Endothelial cell of umbilical vein (primary cell): ENCODE results near the gene SLC18B1. TPM values are rescaled to one million over a fixed set of nuclear protein-coding genes. Genes with fewer than 3 reads are reported as not detected.

Experiments
- BruUV-seq: library from RNA; stranded (reverse); fragments of 400-500 nt; replicated peaks from 2 replicates; lab custom pipeline; 2021; lab: Mats Ljungman, UMichigan
- CTCF ChIA-PET: fragments of 300-600, 350-600 bp; sonication (Branson Sonifier 250); formaldehyde crosslinking; loops from one replicate; lab custom pipeline; 2021; ENCODE audit warnings: antibody characterized with exemption, inconsistent platforms; lab: Charles Lee
- POLR2A ChIA-PET: fragments of 300-600, 350-600 bp; sonication (Branson Sonifier 250); formaldehyde crosslinking; loops from one replicate; lab custom pipeline; 2021; ENCODE audit warnings: antibody characterized with exemption, inconsistent platforms; lab: Charles Lee
- DNase-seq: peaks from one replicate; pipeline ENCODE4 v3.0.0-alpha.2; 2011; ENCODE audit warnings: low read depth, low spot score
- FAIRE-seq: peaks from 2 replicates; lab custom pipeline; 2011; peaks lifted over from hg19 to GRCh38; lab: Jason Lieb, UNC
- H2AFZ ChIP-seq: 2 replicates; pipeline ENCODE4 v1.6.0; 2012; ENCODE audit warnings: low read depth, low read length, control low read depth, inconsistent platforms
- H3K27ac ChIP-seq: 2 replicates; pipeline ENCODE4 v1.5.1; 2011; ENCODE audit warnings: low read depth, mild to moderate bottlenecking, control low read depth, low read length, moderate library complexity; ENCODE audit not compliant: insufficient read depth
- H3K27me3 ChIP-seq, 2 experiments: 2 replicates each; pipeline versions ENCODE4 v1.6.0 to v1.6.1; 2011; ENCODE audit warnings: low read length in 2 of 2, mixed read lengths in 1 of 2; ENCODE audit not compliant: control insufficient read depth in 2 of 2, insufficient read depth in 2 of 2
- H3K36me3 ChIP-seq, 2 experiments: 2 replicates in 1 of 2; 3 replicates in 1 of 2; pipeline ENCODE4 v1.5.1; 2011; ENCODE audit warnings: low read length in 2 of 2, mild to moderate bottlenecking in 1 of 2, moderate library complexity in 1 of 2; ENCODE audit not compliant: control insufficient read depth in 2 of 2, insufficient read depth in 2 of 2; ENCODE audit errors: extremely low read depth in 1 of 2
- H3K4me1 ChIP-seq: 3 replicates; pipeline ENCODE4 v1.5.1; 2011; ENCODE audit warnings: mild to moderate bottlenecking, low read length; ENCODE audit not compliant: control insufficient read depth, insufficient read depth; ENCODE audit errors: extremely low read depth
- H3K4me2 ChIP-seq: 2 replicates; pipeline ENCODE4 v1.6.1; 2011; ENCODE audit warnings: low read length, control low read depth, mixed read lengths; ENCODE audit not compliant: insufficient read depth
- H3K4me3 ChIP-seq, 3 experiments: fragments of 200-600 bp in 1 of 3; sonication (generic), shearing (Covaris generic) in 1 of 3; replicated peaks in 1 of 3; 2 replicates each; pipeline ENCODE4 v1.5.1; 2011 to 2016; ENCODE audit warnings: control low read depth in 3 of 3, low read length in 3 of 3, mild to moderate bottlenecking in 2 of 3, inconsistent platforms in 1 of 3, low read depth in 1 of 3, moderate library complexity in 1 of 3; ENCODE audit not compliant: insufficient read depth in 1 of 3
- H3K79me2 ChIP-seq: 2 replicates; pipeline ENCODE4 v1.6.0; 2012; ENCODE audit warnings: low read length, inconsistent platforms; ENCODE audit not compliant: control insufficient read depth, insufficient read depth
- H3K9ac ChIP-seq: replicated peaks from 2 replicates; pipeline ENCODE3; 2011; ENCODE audit warnings: low read length, control low read depth; ENCODE audit not compliant: insufficient read depth; ENCODE audit errors: extremely low read depth
- H3K9me1 ChIP-seq: replicated peaks from 3 replicates; pipeline ENCODE4 v1.6.0; 2011; ENCODE audit warnings: mild to moderate bottlenecking, low read length; ENCODE audit not compliant: control insufficient read depth, insufficient read depth; ENCODE audit errors: extremely low read depth
- H3K9me3 ChIP-seq: replicated peaks from 2 replicates; pipeline ENCODE4 v1.5.1; 2012; ENCODE audit warnings: low read length, inconsistent platforms; ENCODE audit not compliant: control insufficient read depth, insufficient read depth
- H4K20me1 ChIP-seq: replicated peaks from 2 replicates; pipeline ENCODE3; 2011; ENCODE audit warnings: mild to moderate bottlenecking, low read length; ENCODE audit not compliant: control insufficient read depth, insufficient read depth; ENCODE audit errors: extremely low read depth
- EZH2 ChIP-seq: IDR thresholded peaks from 2 replicates; pipeline ENCODE4 v1.6.1; 2012; ENCODE audit warnings: borderline replicate concordance, low read depth, mild to moderate bottlenecking, moderate library complexity, low read length, inconsistent platforms; ENCODE audit not compliant: severe bottlenecking
- FOS ChIP-seq: IDR thresholded peaks from 2 replicates; pipeline ENCODE4 v1.6.1; 2011; ENCODE audit warnings: mild to moderate bottlenecking, low read length, moderate library complexity, borderline replicate concordance; ENCODE audit not compliant: insufficient read depth
- GATA2 ChIP-seq: IDR thresholded peaks from 2 replicates; pipeline ENCODE4 v1.7.0; 2011; ENCODE audit warnings: low read depth, mild to moderate bottlenecking, moderate library complexity, mixed read lengths, low read length; ENCODE audit not compliant: insufficient read length, insufficient read depth
- JUN ChIP-seq: IDR thresholded peaks from 2 replicates; pipeline ENCODE4 v1.6.1; 2011; ENCODE audit warnings: borderline replicate concordance, low read depth; ENCODE audit not compliant: insufficient read length, insufficient read depth
- MYC ChIP-seq: IDR thresholded peaks from one replicate; pipeline ENCODE4 v1.6.1; 2011; ENCODE audit warnings: mild to moderate bottlenecking, low read depth, low read length
- POLR2A ChIP-seq: IDR thresholded peaks from 2 replicates; pipeline ENCODE4 v1.6.1; 2012; ENCODE audit warnings: low read depth, mild to moderate bottlenecking, control low read depth, low read length
- POLR2AphosphoS5 ChIP-seq: IDR thresholded peaks from 2 replicates; pipeline ENCODE4 v1.6.1; 2012; ENCODE audit warnings: low read depth, mild to moderate bottlenecking, control low read depth, low read length, moderate library complexity; ENCODE audit not compliant: insufficient read depth
- dilution Hi-C: fragments of 300-500 bp; cut with MboI; formaldehyde crosslinking; loops from one replicate; pipeline ENCODE4 v1.15.0; 2019; ENCODE audit warnings: low sequenced_read_pairs; ENCODE audit not compliant: extremely low pct_ligation_motif_present
- intact Hi-C: fragments of 100-400 bp; cut with micrococcal nuclease; formaldehyde crosslinking; loops from one replicate; pipeline ENCODE4 v1.10.0; 2022
- polyA plus RNA-seq, 4 experiments: library from polyadenylated mRNA; depleted of rRNA in 3 of 4; stranded (reverse) in 3 of 4; unstranded in 1 of 4; fragments of >200 nt; gene quantifications; 2 replicates each; pipeline versions ENCODE4 v1.2.1 to v1.2.3, GENCODE V29; 2011 to 2012; ENCODE audit warnings: missing spikeins in 1 of 4
- total RNA-seq: library from RNA; stranded (reverse); gene quantifications from 2 replicates; pipeline ENCODE4 v1.2.3, GENCODE V29; 2021
- TF ChIP-seq, protein P1 (sequence below): IDR thresholded peaks from 2 replicates; pipeline ENCODE4 v1.6.1; 2011; ENCODE audit not compliant: insufficient read depth, insufficient read length
- TF ChIP-seq, protein P2 (sequence below), 2 donors: IDR thresholded peaks; 1 replicate in 1 of 2; 2 replicates in 1 of 2; pipeline ENCODE4 v1.5.1; 2011; ENCODE audit warnings: low read length in 2 of 2, mild to moderate bottlenecking in 2 of 2, moderate library complexity in 2 of 2, control low read depth in 1 of 2, inconsistent platforms in 1 of 2, low read depth in 1 of 2; ENCODE audit not compliant: insufficient read depth in 1 of 2; ENCODE audit errors: extremely low read depth in 1 of 2

Gene SLC18B1
- total and polyA plus RNA-seq, 2 donors (not counting 3 experiments of a cell fraction or from before 2014, with no cell fraction given), result 8.4 to 9.2 TPM

- ChIA-PET POLR2A (no interaction called here), CTCF (interaction anchor here (0.6 to 1.0 kb wide), 5 partner anchors 8 to 49 kb away, joined by 3 to 4 read pairs (median 3); partner anchors contain the start of gene SLC18B1)
- H3K36me3 ChIP-seq, result no peaks in the 10 kb centered on the region
- dilution Hi-C loops, result no loop called here
- no peaks in the 10 kb centered on the region for H3K9me1 ChIP-seq
- H3K9me3 ChIP-seq, result no peaks in the 10 kb centered on the region
- intact Hi-C loops, result loop anchor here (1.0 kb wide), 1 partner anchor 47 kb away; no protein-coding TSS in a partner anchor
- H3K4me2 ChIP-seq, result no peak overlapping the region
- no peak overlapping the region for H3K9ac ChIP-seq
- TF ChIP-seq MYC, result no peak
- no peak for TF ChIP-seq POLR2A
- TF ChIP-seq, protein P1, sequence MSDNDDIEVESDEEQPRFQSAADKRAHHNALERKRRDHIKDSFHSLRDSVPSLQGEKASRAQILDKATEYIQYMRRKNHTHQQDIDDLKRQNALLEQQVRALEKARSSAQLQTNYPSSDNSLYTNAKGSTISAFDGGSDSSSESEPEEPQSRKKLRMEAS, result no peak
- no peak for TF ChIP-seq POLR2AphosphoS5
- no peak for TF ChIP-seq GATA2
- TF ChIP-seq, protein P2, sequence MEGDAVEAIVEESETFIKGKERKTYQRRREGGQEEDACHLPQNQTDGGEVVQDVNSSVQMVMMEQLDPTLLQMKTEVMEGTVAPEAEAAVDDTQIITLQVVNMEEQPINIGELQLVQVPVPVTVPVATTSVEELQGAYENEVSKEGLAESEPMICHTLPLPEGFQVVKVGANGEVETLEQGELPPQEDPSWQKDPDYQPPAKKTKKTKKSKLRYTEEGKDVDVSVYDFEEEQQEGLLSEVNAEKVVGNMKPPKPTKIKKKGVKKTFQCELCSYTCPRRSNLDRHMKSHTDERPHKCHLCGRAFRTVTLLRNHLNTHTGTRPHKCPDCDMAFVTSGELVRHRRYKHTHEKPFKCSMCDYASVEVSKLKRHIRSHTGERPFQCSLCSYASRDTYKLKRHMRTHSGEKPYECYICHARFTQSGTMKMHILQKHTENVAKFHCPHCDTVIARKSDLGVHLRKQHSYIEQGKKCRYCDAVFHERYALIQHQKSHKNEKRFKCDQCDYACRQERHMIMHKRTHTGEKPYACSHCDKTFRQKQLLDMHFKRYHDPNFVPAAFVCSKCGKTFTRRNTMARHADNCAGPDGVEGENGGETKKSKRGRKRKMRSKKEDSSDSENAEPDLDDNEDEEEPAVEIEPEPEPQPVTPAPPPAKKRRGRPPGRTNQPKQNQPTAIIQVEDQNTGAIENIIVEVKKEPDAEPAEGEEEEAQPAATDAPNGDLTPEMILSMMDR (IDR thresholded peaks at IDR 0.05; ENCODE audit: extremely low read depth in 1 of 2, insufficient read depth in 1 of 2, low read depth in 1 of 2, low read length in 2 of 2), result no peak
- no peak for TF ChIP-seq JUN
- TF ChIP-seq EZH2, result no peak
- no peak for TF ChIP-seq FOS
- H3K27me3 ChIP-seq, result peaks cover 0 to 5% of the 10 kb centered on the region in 2 experiments
- DNase-seq (no peak), FAIRE-seq (no peak)
- no peaks in the 10 kb centered on the region for H4K20me1 ChIP-seq
- H3K27ac ChIP-seq, result no peak overlapping the region
- BruUV-seq, result no TSS peak
- no peaks in the 10 kb centered on the region for H3K4me1 ChIP-seq
- no peak overlapping the region for H3K4me3 ChIP-seq
- no peak overlapping the region for H2AFZ ChIP-seq
- H3K79me2 ChIP-seq, result no peaks in the 10 kb centered on the region
These were observed 46.6 kb downstream of the SLC18B1 start for GRCh38 chr6:132751828-132752227.
